Measurements from ENCODE around the gene FSTL5.

FSTL5 gene

DNA sequence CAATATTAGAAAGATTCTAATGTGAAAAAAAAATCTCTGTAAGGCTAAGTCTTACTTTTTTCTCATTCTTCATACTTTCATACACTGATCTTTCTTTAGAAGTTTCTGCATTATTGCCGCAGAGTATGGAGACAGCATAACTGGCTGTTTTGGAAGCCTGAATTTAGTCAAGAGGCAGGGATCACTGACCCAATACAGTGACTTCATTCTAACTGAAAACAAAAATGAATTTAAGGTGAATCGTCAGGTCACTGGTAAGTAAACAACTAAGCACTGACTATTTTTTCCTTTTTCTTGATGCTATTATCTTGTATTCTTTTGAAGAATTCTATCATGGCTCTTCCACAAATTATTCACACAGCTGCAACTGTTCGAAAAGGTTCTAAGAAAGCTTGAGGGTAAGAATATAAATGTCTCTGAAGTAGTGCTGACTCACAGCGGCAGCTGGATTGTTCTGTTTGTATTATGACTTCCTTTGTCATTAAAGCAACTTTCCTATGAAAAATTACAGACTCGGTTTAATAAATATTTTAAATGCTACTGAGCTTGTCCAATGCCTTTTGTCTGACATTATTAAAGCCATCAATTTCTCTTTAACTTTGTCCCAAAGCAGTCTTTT lies 609.3 kb downstream of the FSTL5 start:
- in situ Hi-C loops (cut with HindIII; ENCODE audit: low pct_unique_long_range_greater_than_20kb, low sequenced_read_pairs) = no loop called here
- DNase-seq (ENCODE audit: low read depth in 1 of 2, low spot score in 1 of 2) = no peak
- TF ChIP-seq JUND (IDR thresholded peaks at IDR 0.05; ENCODE audit: low read depth) = no peak

DNA sequence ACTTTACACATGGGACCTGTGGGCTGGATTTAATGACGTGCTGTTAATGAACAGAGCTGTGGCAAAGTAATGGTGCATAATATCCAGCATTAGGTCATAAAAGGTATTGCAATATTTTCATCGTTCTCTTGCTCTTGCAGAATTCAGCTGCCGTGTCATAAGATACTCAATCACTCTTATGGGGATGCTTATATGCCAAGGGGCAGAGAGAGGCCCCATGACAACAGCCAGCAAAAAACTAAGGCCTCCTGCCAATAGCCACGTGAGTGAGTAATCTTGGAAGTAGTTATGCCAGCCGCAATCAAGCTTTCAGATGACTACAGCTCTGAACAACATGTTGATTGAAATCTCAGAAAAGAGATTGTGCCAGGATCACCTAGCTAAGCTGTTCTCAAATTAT lies 616.9 kb downstream of the FSTL5 start:
- no peak for DNase-seq (ENCODE audit: low read depth in 1 of 2, low spot score in 1 of 2)
- no peak for TF ChIP-seq JUND (IDR thresholded peaks at IDR 0.05; ENCODE audit: low read depth)
- in situ Hi-C loops (cut with HindIII; ENCODE audit: low pct_unique_long_range_greater_than_20kb, low sequenced_read_pairs) = no loop called here

DNA sequence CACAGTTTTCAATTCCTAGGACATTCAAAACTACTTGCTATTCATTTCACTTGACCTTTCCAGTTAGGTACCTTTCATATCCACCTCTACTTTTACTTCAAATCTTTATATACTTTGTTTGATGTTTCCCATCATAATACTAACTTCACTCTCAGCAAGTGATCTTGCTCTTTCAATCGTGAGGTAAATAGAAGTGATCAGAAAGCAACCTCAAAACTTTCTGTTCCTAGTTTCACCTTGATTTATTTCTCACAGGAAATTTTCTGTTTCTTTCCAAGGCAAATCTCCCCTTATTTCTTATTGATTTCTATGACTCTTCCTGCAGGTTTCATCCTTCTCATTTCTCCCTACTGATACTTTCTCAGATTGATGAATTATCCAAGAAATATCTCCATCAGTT lies 623.5 kb downstream of the FSTL5 start:
- in situ Hi-C loops (cut with HindIII; ENCODE audit: low pct_unique_long_range_greater_than_20kb, low sequenced_read_pairs) = no loop called here
- TF ChIP-seq JUND (IDR thresholded peaks at IDR 0.05; ENCODE audit: low read depth) = no peak
- no peak for DNase-seq (ENCODE audit: low read depth in 1 of 2, low spot score in 1 of 2)

DNA sequence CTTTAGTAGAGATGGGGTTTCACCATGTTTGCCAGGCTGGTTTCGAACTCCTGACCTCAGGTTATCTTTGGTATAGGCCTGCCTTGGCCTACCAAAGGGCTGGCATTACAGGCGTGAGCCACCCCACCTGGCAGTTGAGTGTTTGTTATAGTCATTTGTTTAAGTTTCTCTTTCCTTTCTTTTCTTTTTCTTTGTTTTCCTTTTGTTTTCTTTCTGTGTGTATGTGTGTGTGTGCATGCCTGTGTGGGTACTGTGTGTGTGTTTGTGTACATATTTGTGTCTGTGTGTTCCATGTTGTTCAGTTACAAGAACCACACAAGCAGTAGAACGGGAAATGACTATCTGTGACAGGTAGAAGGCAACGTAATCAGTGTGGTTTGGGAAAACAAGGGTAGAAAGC lies 624.9 kb downstream of the FSTL5 start:
- DNase-seq (ENCODE audit: low read depth in 1 of 2, low spot score in 1 of 2) = no peak
- TF ChIP-seq JUND (IDR thresholded peaks at IDR 0.05; ENCODE audit: low read depth) = no peak
- in situ Hi-C loops (cut with HindIII; ENCODE audit: low pct_unique_long_range_greater_than_20kb, low sequenced_read_pairs) = no loop called here

DNA sequence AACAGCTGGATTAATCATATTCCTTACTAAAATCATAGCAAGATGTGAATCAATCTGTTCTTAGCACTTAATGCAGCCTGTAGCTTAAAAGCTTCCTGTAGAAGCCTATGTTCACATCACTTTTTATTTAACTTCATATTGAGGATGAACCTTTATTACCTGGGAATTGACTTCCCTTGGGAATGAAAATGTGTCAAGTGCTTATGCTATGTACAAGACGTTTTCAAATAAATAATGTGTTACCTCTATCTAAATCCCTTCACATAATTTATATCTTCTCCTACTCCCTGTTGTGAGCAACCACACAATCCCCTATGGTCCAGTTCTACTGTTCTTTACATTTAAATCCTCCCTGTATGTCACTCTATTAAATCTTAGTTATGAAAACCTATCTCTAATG lies 633.1 kb downstream of the FSTL5 start:
- DNase-seq (ENCODE audit: low read depth in 1 of 2, low spot score in 1 of 2) = no peak
- TF ChIP-seq JUND (IDR thresholded peaks at IDR 0.05; ENCODE audit: low read depth) = no peak
- in situ Hi-C loops (cut with HindIII; ENCODE audit: low pct_unique_long_range_greater_than_20kb, low sequenced_read_pairs) = no loop called here

GRCh38 chr4:161525121-161525520 lies 638.7 kb downstream of the FSTL5 start:
- TF ChIP-seq JUND (IDR thresholded peaks at IDR 0.05; ENCODE audit: low read depth) = no peak
- DNase-seq (ENCODE audit: low read depth in 1 of 2, low spot score in 1 of 2) = no peak
- in situ Hi-C loops (cut with HindIII; ENCODE audit: low pct_unique_long_range_greater_than_20kb, low sequenced_read_pairs) = no loop called here

DNA sequence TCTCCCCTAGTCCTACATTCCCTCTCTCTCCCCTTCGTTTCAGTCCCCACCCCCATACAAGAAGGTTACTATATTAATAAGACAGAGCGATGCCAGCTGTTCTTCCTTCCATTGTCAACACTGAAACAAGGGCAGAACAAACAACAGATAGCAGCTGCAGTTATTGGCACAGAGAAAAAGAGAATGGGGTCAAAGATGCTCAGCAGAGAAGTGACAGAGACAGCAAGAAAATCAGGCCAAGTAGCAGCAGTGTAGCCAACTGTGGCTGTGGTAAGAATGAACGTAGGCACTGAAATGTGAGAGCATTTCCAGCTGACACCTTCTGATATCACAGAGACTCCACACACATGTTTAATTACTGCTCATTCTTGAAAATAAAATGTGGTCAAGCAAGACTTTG lies 641.8 kb downstream of the FSTL5 start:
- in situ Hi-C loops (cut with HindIII; ENCODE audit: low pct_unique_long_range_greater_than_20kb, low sequenced_read_pairs) = no loop called here
- no peak for DNase-seq (ENCODE audit: low read depth in 1 of 2, low spot score in 1 of 2)
- no peak for TF ChIP-seq JUND (IDR thresholded peaks at IDR 0.05; ENCODE audit: low read depth)

GRCh38 chr4:161519611-161520010 lies 644.2 kb downstream of the FSTL5 start:
- in situ Hi-C loops (cut with HindIII; ENCODE audit: low pct_unique_long_range_greater_than_20kb, low sequenced_read_pairs) = no loop called here
- TF ChIP-seq JUND (IDR thresholded peaks at IDR 0.05; ENCODE audit: low read depth) = no peak
- no peak for DNase-seq (ENCODE audit: low read depth in 1 of 2, low spot score in 1 of 2)

- TF ChIP-seq JUND (IDR thresholded peaks at IDR 0.05; ENCODE audit: low read depth) = no peak
- no peak for DNase-seq (ENCODE audit: low read depth in 1 of 2, low spot score in 1 of 2)
- in situ Hi-C loops (cut with HindIII; ENCODE audit: low pct_unique_long_range_greater_than_20kb, low sequenced_read_pairs) = no loop called here
Measured at GRCh38 chr4:161517941-161518340, 645.9 kb downstream of the FSTL5 start.

DNA sequence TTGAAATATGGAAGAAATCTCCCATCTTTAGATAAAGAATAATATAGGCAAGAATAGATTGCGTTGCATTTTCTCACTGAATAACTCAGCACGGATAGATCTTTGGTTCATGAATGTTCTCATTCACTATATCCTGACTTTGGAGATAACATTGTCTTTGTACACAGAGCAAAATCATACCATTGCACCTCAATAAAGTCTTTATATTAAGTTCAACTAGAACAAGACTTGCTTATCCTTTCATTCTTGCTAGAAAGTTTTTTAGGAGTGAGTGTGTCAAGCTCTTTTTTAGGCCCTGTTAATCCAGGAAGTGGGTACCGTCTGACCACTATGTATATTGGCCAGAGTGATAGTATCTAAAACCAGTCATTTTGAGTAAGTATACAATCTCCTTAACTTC lies 658.7 kb downstream of the FSTL5 start:
- in situ Hi-C loops (cut with HindIII; ENCODE audit: low pct_unique_long_range_greater_than_20kb, low sequenced_read_pairs) = no loop called here
- no peak for TF ChIP-seq JUND (IDR thresholded peaks at IDR 0.05; ENCODE audit: low read depth)
- DNase-seq (ENCODE audit: low read depth in 1 of 2, low spot score in 1 of 2) = no peak

DNA sequence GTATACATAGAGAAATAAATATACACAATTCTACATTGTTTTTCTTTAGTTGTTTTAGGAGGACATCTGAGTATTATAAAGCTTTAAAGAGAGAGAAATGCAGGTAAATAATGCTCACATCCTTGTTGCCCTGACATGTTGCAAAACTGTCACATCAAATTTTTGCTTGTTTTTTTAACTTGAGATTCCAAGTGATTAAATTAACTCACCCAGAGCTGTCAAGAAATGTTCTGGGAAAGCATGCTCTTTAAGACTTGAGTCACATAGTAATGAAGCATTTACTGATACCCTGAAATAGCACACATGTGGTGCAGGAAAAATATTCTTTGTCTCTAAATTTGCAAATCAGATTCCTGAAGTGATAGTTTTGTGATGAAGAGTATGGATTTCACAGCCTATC lies 665.6 kb downstream of the FSTL5 start:
- TF ChIP-seq JUND (IDR thresholded peaks at IDR 0.05; ENCODE audit: low read depth) = no peak
- in situ Hi-C loops (cut with HindIII; ENCODE audit: low pct_unique_long_range_greater_than_20kb, low sequenced_read_pairs) = no loop called here

GRCh38 chr4:161486461-161486860 lies 677.3 kb downstream of the FSTL5 start:
- in situ Hi-C loops (cut with HindIII; ENCODE audit: low pct_unique_long_range_greater_than_20kb, low sequenced_read_pairs) = no loop called here

More for the DNA sequence above, 665.6 kb downstream of the FSTL5 start:
- no peak for DNase-seq (ENCODE audit: low read depth in 1 of 2, low spot score in 1 of 2)

GRCh38 chr4:161466316-161466715 lies 697.5 kb downstream of the FSTL5 start:
- in situ Hi-C loops (cut with HindIII; ENCODE audit: low pct_unique_long_range_greater_than_20kb, low sequenced_read_pairs) = no loop called here

More at GRCh38 chr4:161486461-161486860, 677.3 kb downstream of the FSTL5 start:
- no peak for DNase-seq (ENCODE audit: low read depth in 1 of 2, low spot score in 1 of 2)
- no peak for TF ChIP-seq JUND (IDR thresholded peaks at IDR 0.05; ENCODE audit: low read depth)

GRCh38 chr4:161463436-161463835 lies 700.4 kb downstream of the FSTL5 start:
- in situ Hi-C loops (cut with HindIII; ENCODE audit: low pct_unique_long_range_greater_than_20kb, low sequenced_read_pairs) = no loop called here
- no peak for TF ChIP-seq JUND (IDR thresholded peaks at IDR 0.05; ENCODE audit: low read depth)
- no peak for DNase-seq (ENCODE audit: low read depth in 1 of 2, low spot score in 1 of 2)

More at GRCh38 chr4:161466316-161466715, 697.5 kb downstream of the FSTL5 start:
- no peak for TF ChIP-seq JUND (IDR thresholded peaks at IDR 0.05; ENCODE audit: low read depth)
- DNase-seq (ENCODE audit: low read depth in 1 of 2, low spot score in 1 of 2) = no peak

Measured in T47D (cell line).